Esophagus muscularis mucosa (tissue), 4 donors: Measurements from ENCODE around the gene BOK. TPM values are rescaled to one million over a fixed set of nuclear protein-coding genes. Genes with fewer than 3 reads are reported as not detected.
"Not testable (repeated sequence)": the region's sequence is repeated elsewhere in the genome, so short reads cannot be mapped to it uniquely, and the experiment has no call there.

Experiments used
- DNase-seq: peaks from one replicate; pipeline ENCODE4 v3.0.0-alpha.2; 2017; ENCODE audit errors: extremely low spot score
- H3K27ac ChIP-seq, 4 donors: fragments of 200-600 bp; sonication (generic); replicated peaks in 1 of 4; 1 replicate in 3 of 4; 2 replicates in 1 of 4; pipeline ENCODE4 v1.5.1; 2016 to 2019; ENCODE audit warnings: mild to moderate bottlenecking in 1 of 4
- H3K27me3 ChIP-seq, 4 donors: fragments of 200-600 bp; sonication (generic); one replicate each; pipeline versions ENCODE4 v1.5.1 to v1.6.0; 2016 to 2019
- H3K36me3 ChIP-seq, 4 donors: fragments of 200-600 bp; sonication (generic); one replicate each; pipeline ENCODE4 v1.5.1; 2016 to 2019
- H3K4me1 ChIP-seq, 4 donors: fragments of 200-600 bp; sonication (generic); one replicate each; pipeline ENCODE4 v1.5.1; 2016 to 2019
- H3K4me3 ChIP-seq, 4 donors: fragments of 200-600 bp; sonication (generic); 1 replicate in 2 of 4; 2 replicates in 2 of 4; pipeline ENCODE4 v1.5.1; 2016 to 2019; ENCODE audit warnings: mild to moderate bottlenecking in 4 of 4, moderate library complexity in 1 of 4
- H3K9me3 ChIP-seq, 4 donors: fragments of 200-600 bp; sonication (generic); 1 replicate in 3 of 4; 2 replicates in 1 of 4; pipeline ENCODE4 v1.5.1; 2016 to 2019
- EP300 ChIP-seq: sonication (generic); formaldehyde crosslinking; IDR thresholded peaks from one replicate; pipeline ENCODE4 v1.6.1; 2017; ENCODE audit warnings: antibody characterized with exemption
- POLR2A ChIP-seq: fragments of 450-650 bp; IDR thresholded peaks from one replicate; pipeline ENCODE4 v1.6.1; 2017; ENCODE audit warnings: antibody characterized with exemption, moderate library complexity, mild to moderate bottlenecking, low read depth
- POLR2AphosphoS5 ChIP-seq, 2 donors: sonication (generic); formaldehyde crosslinking; IDR thresholded peaks; one replicate each; pipeline ENCODE4 v1.6.1; 2017; ENCODE audit warnings: antibody characterized with exemption in 2 of 2
- WGBS: methylation state at CpG from one replicate; pipeline ENCODE4 v1.1.5; 2018; 5-methylcytosine and 5-hydroxymethylcytosine counted together
- intact Hi-C: fragments of 100-400 bp; cut with DNase I; formaldehyde crosslinking; loops from one replicate; pipeline ENCODE4 v1.15.1; 2023
- total RNA-seq, 4 donors: library from RNA; depleted of rRNA; stranded (reverse); fragments of >200 nt; gene quantifications; one replicate each; pipeline versions ENCODE4 v1.1.0 to v1.2.1, GENCODE V29; 2016
- TF ChIP-seq, protein P1 (sequence below), 3 experiments: fragments of 200-600 bp in 2 of 3; fragments of 450-650 bp in 1 of 3; sonication (generic) in 2 of 3; IDR thresholded peaks; one replicate each; pipeline ENCODE4 v1.5.1; 2017 to 2019; ENCODE audit warnings: antibody characterized with exemption in 3 of 3, mild to moderate bottlenecking in 2 of 3, moderate library complexity in 1 of 3

BOK gene
- total RNA-seq, 4 donors from 2014 or later = 55.8 to 118 (median 73.7) TPM

DNA sequence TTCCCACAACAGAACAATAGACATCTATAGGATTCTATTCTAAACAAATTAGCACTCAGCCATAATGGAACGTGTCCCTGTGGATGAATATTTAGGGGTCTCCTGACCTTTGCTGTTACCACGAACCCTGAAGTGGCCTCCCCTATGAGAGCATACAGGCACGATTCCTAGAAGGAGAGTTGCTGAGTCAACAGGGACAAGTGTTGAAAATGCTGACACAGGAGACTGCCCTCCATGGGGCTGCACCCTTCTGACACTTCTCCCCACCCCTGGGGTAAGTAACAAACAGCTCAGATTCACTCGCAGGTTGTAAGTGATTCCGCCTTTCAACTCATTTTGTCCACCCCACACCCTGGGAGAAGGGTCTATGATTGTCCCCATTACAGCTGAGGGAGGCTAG, 36.1 kb upstream of the BOK start:
- Histone ChIP-seq H3K9me3 (no peaks in the 10 kb centered on the region), H3K27me3 (peaks cover 0 to 37% (median 4%) of the 10 kb centered on the region in 4 donors), H3K4me1 (no peaks in the 10 kb centered on the region), H3K27ac (no peak overlapping the region), H3K4me3 (no peak overlapping the region), H3K36me3 (no peaks in the 10 kb centered on the region)
- 88% methylated on average over 5 of the region's 5 CpGs for WGBS
- DNase-seq = no peak
- TF ChIP-seq EP300 = no peak
- intact Hi-C loops = no loop called here

DNA sequence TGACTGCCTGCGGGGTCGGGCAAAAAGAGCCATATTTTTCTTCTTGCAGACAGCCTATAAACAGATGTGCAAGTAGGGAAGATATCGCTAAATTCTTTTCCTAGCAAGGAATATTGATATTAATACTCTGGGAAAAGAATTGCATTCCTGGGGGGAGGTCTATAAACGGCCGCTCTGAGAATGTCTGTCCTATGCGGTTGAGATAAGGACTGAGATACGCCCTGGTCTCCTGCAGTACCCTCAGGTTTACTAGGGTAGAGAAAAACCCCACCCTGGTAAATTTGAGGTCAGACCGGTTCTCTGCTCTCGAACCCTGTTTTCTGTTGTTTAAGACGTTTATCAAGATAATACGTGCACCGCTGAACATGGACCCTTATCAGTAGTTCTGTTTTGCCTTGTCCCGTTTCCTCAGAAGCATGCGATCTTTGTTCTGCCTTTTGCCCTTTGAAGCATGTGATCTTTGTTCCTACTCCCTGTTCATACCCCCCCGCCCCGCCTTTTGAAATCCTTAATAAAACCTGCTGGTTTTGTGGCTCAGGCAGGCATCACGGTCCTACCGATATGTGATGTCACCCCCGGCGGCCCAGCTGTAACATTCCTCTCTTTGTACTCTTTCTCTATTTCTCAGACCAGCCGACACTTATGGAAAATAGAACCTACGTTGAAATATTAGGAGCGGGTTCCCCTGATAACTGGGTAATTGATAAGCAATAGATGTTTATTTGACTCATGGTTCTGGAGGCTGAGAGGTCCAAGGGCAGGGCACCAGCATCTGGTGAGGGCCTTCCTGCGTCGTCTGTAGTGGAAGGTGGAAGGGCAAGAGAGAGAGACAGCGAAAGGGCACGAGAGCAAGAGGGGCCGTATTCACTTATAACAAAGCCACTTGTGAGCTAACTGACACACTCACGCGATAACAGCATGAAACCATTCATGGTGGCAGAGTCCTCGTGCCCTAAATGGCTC, 32.4 kb upstream of the BOK start:
- H3K4me3 ChIP-seq, H3K9me3 ChIP-seq, DNase-seq, H3K36me3 ChIP-seq, H3K4me1 ChIP-seq, H3K27ac ChIP-seq, intact Hi-C loops: not testable (repeated sequence)
- peaks cover 0 to 18% (median 4%) of the 10 kb centered on the region in 4 donors for H3K27me3 ChIP-seq
- WGBS = 92% methylated on average over 31 of the region's 31 CpGs

DNA sequence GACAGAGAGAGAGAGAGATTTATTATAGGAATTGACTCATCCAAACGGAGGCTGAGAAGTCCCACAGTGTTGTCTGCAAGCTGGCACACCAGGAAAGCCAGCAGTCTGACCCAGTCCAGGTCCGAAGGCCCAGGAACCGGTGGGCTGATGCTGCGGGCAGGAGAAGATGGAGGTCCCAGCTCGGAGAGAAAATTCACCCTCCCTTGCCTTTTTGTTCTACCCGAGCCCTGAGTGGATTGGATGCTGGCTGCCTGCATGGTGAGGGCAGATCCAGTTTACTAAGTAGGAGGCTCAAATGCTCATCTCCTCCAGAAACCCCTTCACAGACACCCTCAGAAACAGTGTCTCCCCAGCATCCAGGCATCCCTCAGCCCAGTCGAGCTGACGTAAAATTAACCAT, 28.0 kb upstream of the BOK start:
- WGBS = 77% methylated on average over 3 of the region's 8 CpGs
- DNase-seq = no peak
- intact Hi-C loops = no loop called here
- H3K27ac ChIP-seq = no peak overlapping the region
- no peaks in the 10 kb centered on the region for H3K9me3 ChIP-seq
- TF ChIP-seq POLR2A = no peak
- TF ChIP-seq, protein P1, sequence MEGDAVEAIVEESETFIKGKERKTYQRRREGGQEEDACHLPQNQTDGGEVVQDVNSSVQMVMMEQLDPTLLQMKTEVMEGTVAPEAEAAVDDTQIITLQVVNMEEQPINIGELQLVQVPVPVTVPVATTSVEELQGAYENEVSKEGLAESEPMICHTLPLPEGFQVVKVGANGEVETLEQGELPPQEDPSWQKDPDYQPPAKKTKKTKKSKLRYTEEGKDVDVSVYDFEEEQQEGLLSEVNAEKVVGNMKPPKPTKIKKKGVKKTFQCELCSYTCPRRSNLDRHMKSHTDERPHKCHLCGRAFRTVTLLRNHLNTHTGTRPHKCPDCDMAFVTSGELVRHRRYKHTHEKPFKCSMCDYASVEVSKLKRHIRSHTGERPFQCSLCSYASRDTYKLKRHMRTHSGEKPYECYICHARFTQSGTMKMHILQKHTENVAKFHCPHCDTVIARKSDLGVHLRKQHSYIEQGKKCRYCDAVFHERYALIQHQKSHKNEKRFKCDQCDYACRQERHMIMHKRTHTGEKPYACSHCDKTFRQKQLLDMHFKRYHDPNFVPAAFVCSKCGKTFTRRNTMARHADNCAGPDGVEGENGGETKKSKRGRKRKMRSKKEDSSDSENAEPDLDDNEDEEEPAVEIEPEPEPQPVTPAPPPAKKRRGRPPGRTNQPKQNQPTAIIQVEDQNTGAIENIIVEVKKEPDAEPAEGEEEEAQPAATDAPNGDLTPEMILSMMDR (IDR thresholded peaks at IDR 0.05) = no peak
- TF ChIP-seq POLR2AphosphoS5 (IDR thresholded peaks at IDR 0.05) = no peak
- TF ChIP-seq EP300 = no peak
- no peak overlapping the region for H3K4me3 ChIP-seq
- no peaks in the 10 kb centered on the region for H3K4me1 ChIP-seq
- H3K36me3 ChIP-seq = no peaks in the 10 kb centered on the region
- no peaks in the 10 kb centered on the region for H3K27me3 ChIP-seq

DNA sequence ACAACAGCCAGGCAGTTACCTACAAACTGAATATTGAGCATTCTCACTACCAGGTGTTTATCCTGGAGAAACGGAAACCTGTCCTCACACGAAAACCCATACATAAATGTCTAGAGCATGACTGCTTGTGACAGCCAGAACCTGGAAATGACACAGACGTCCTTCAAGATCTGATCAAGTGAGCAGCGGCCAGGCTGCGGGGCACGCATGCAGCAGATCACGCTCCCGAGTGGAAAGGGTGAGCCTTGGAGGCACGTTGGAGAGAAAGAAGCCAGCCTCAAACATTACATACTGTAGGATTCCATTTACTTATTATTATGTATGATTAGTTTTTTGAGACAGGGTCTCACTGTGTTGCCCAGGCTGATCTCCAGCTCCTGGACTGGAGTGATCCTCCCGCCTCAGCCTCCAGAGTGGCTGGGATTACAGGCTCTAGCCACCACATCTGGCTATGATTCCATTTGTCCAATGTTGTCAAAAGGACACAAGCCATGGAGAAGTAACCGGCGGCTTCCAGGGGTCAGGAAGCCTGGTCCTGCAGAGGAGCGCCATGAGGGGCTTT, 27.3 kb upstream of the BOK start:
- Histone ChIP-seq H3K4me3 (no peak overlapping the region), H3K4me1 (no peaks in the 10 kb centered on the region), H3K9me3 (no peaks in the 10 kb centered on the region), H3K36me3 (no peaks in the 10 kb centered on the region), H3K27ac (no peak overlapping the region), H3K27me3 (no peaks in the 10 kb centered on the region)
- 83% methylated on average over 13 of the region's 13 CpGs for WGBS
- no peak for TF ChIP-seq POLR2AphosphoS5 (IDR thresholded peaks at IDR 0.05)
- no peak for TF ChIP-seq POLR2A
- TF ChIP-seq, protein P1 (IDR thresholded peaks at IDR 0.05) = no peak
- TF ChIP-seq EP300 = no peak
- no peak for DNase-seq
- intact Hi-C loops = no loop called here

DNA sequence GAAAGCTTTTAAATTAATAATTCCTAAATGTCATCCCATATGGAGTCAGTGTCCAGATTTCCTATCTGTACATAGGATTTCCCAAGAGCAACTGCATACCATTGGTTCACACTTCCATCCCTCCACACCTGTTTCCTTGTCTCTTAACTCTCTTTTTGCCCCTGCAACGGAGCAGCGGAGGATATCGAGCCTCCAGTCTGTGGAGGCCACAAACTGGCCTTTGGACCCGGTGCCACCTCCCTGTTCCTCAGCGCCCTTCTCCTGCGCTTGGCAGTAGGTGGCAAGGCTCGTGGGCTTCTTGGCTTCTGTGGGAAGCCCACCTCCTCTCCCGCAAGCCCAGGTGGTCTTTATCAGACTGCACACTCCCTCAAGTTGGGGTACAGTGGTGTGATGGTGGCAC, 26.4 kb upstream of the BOK start:
- Histone ChIP-seq H3K4me3 (no peak overlapping the region), H3K4me1 (no peaks in the 10 kb centered on the region), H3K9me3 (no peaks in the 10 kb centered on the region), H3K27me3 (no peaks in the 10 kb centered on the region), H3K27ac (no peak overlapping the region), H3K36me3 (no peaks in the 10 kb centered on the region)
- 90% methylated on average over 8 of the region's 8 CpGs for WGBS
- no peak for DNase-seq
- intact Hi-C loops = no loop called here
- TF ChIP-seq POLR2A (no peak), POLR2AphosphoS5 (IDR thresholded peaks at IDR 0.05) (no peak), EP300 (no peak)
- TF ChIP-seq, protein P1 (IDR thresholded peaks at IDR 0.05) = no peak
